Stimulated activated CD8-positive, alpha-beta memory T cell treated with anti-CD3 and anti-CD28 coated beads, Interleukin-12 subunit alpha, Interleukin-12 subunit beta, amount 100 ng/mL, for 24 hours (primary cell): Measurements from ENCODE around the gene SHISA9.
"Not testable (repeated sequence)": the region's sequence is repeated elsewhere in the genome, so short reads cannot be mapped to it uniquely, and the experiment has no call there.

Experiments used
- DNase-seq: peaks from one replicate; pipeline ENCODE4 v3.0.0-alpha.2; 2020; ENCODE audit errors: extremely low read depth

SHISA9 gene

GRCh38 chr16:12901597-12902461, at the start of gene SHISA9:
SHISA9 (plus strand) TSS chr16:12901598.
- no peak for DNase-seq

GRCh38 chr16:12853972-12854371, 47.4 kb upstream of the SHISA9 start:
- DNase-seq, result no peak

GRCh38 chr16:12857435-12857834, 44.0 kb upstream of the SHISA9 start:
- DNase-seq, result not testable (repeated sequence)

GRCh38 chr16:12862327-12862726, 39.1 kb upstream of the SHISA9 start:
- no peak for DNase-seq

- DNase-seq, result no peak
Measured at GRCh38 chr16:12862941-12863340, 38.5 kb upstream of the SHISA9 start.

GRCh38 chr16:12866981-12867551, 34.3 kb upstream of the SHISA9 start:
- no peak for DNase-seq

- DNase-seq, result no peak
Measured at GRCh38 chr16:12868169-12868568, 33.2 kb upstream of the SHISA9 start.

GRCh38 chr16:12868788-12869187, 32.6 kb upstream of the SHISA9 start:
- DNase-seq, result no peak

GRCh38 chr16:12869698-12870427, 31.5 kb upstream of the SHISA9 start:
- DNase-seq, result no peak

GRCh38 chr16:12871784-12872183, 29.6 kb upstream of the SHISA9 start:
- DNase-seq, result no peak

GRCh38 chr16:12874186-12874585, 27.2 kb upstream of the SHISA9 start:
- DNase-seq, result no peak

- DNase-seq, result no peak
Measured at GRCh38 chr16:12876778-12877177, 24.6 kb upstream of the SHISA9 start.

- DNase-seq, result no peak
Measured at GRCh38 chr16:12878973-12879372, 22.4 kb upstream of the SHISA9 start.

- no peak for DNase-seq
Measured at GRCh38 chr16:12879812-12880211, 21.6 kb upstream of the SHISA9 start.

GRCh38 chr16:12881182-12881581, 20.2 kb upstream of the SHISA9 start:
- no peak for DNase-seq

GRCh38 chr16:12881740-12882139, 19.7 kb upstream of the SHISA9 start:
- DNase-seq, result no peak

GRCh38 chr16:12885742-12886141, 15.7 kb upstream of the SHISA9 start:
- no peak for DNase-seq

- DNase-seq, result no peak
Measured at GRCh38 chr16:12891836-12892235, 9.6 kb upstream of the SHISA9 start.

GRCh38 chr16:12893050-12893750, 8.2 kb upstream of the SHISA9 start:
- no peak for DNase-seq

- no peak for DNase-seq
Measured at GRCh38 chr16:12896562-12896961, 4.8 kb upstream of the SHISA9 start.

- no peak for DNase-seq
Measured at GRCh38 chr16:12898551-12898950, 2.8 kb upstream of the SHISA9 start.

- DNase-seq, result no peak
Measured at GRCh38 chr16:12899529-12900143, 1.8 kb upstream of the SHISA9 start.
